ENCODE measurements around the gene ROGDI. TPM values are rescaled to one million over a fixed set of nuclear protein-coding genes. Genes with fewer than 3 reads are reported as not detected.

ROGDI gene
- total RNA-seq, 1 donor from 2014 or later, result 39.3 TPM

GRCh38 chr16:4833584-4833983 lies 31.2 kb upstream of the ROGDI start:
- H3K4me3 Mint-ChIP-seq, result no peak overlapping the region
- no peaks in the 10 kb centered on the region for H3K4me1 Mint-ChIP-seq (ENCODE audit: unreplicated experiment)
- no peaks in the 10 kb centered on the region for H3K27me3 Mint-ChIP-seq
- TF ChIP-seq CTCF (conservative IDR thresholded peaks at IDR 0.05), result no peak
- DNase-seq (ENCODE audit: extremely low spot score, unreplicated experiment), result no peak
- H3K36me3 Mint-ChIP-seq, result peaks cover 22% of the 10 kb centered on the region
- H3K27ac Mint-ChIP-seq, result no peak overlapping the region
- H3K9me3 Mint-ChIP-seq, result no peaks in the 10 kb centered on the region

- TF ChIP-seq CTCF (conservative IDR thresholded peaks at IDR 0.05), result no peak
- H3K36me3 Mint-ChIP-seq, result peaks cover 25% of the 10 kb centered on the region
- no peaks in the 10 kb centered on the region for H3K9me3 Mint-ChIP-seq
Observed at GRCh38 chr16:4832698-4833343, 30.4 kb upstream of the ROGDI start.

GRCh38 chr16:4831616-4832015 lies 29.2 kb upstream of the ROGDI start:
- Mint-ChIP-seq H3K4me1 (ENCODE audit: unreplicated experiment) (no peaks in the 10 kb centered on the region), H3K27me3 (no peaks in the 10 kb centered on the region), H3K36me3 (peaks cover 26% of the 10 kb centered on the region), H3K4me3 (no peak overlapping the region), H3K9me3 (no peaks in the 10 kb centered on the region), H3K27ac (no peak overlapping the region)
- no peak for TF ChIP-seq CTCF (conservative IDR thresholded peaks at IDR 0.05)
- no peak for DNase-seq (ENCODE audit: extremely low spot score, unreplicated experiment)

More at GRCh38 chr16:4832698-4833343, 30.4 kb upstream of the ROGDI start:
- Mint-ChIP-seq H3K27me3 (no peaks in the 10 kb centered on the region), H3K4me3 (no peak overlapping the region), H3K4me1 (ENCODE audit: unreplicated experiment) (no peaks in the 10 kb centered on the region), H3K27ac (no peak overlapping the region)
- no peak for DNase-seq (ENCODE audit: extremely low spot score, unreplicated experiment)

GRCh38 chr16:4830408-4830807 lies 28.0 kb upstream of the ROGDI start:
- Mint-ChIP-seq H3K9me3 (no peaks in the 10 kb centered on the region), H3K36me3 (peaks cover 21% of the 10 kb centered on the region)
- DNase-seq (ENCODE audit: extremely low spot score, unreplicated experiment), result no peak

GRCh38 chr16:4828567-4829321 lies 26.3 kb upstream of the ROGDI start:
- H3K27me3 Mint-ChIP-seq, result no peaks in the 10 kb centered on the region
- TF ChIP-seq CTCF (conservative IDR thresholded peaks at IDR 0.05), result no peak
- H3K36me3 Mint-ChIP-seq, result peaks cover 29% of the 10 kb centered on the region
- H3K9me3 Mint-ChIP-seq, result no peaks in the 10 kb centered on the region
- no peak overlapping the region for H3K4me3 Mint-ChIP-seq
- H3K4me1 Mint-ChIP-seq (ENCODE audit: unreplicated experiment), result no peaks in the 10 kb centered on the region
- no peak for DNase-seq (ENCODE audit: extremely low spot score, unreplicated experiment)
- H3K27ac Mint-ChIP-seq, result no peak overlapping the region

More at GRCh38 chr16:4830408-4830807, 28.0 kb upstream of the ROGDI start:
- Mint-ChIP-seq H3K4me3 (no peak overlapping the region), H3K27ac (no peak overlapping the region), H3K4me1 (ENCODE audit: unreplicated experiment) (no peaks in the 10 kb centered on the region), H3K27me3 (no peaks in the 10 kb centered on the region)
- TF ChIP-seq CTCF (conservative IDR thresholded peaks at IDR 0.05), result no peak

All from type B pancreatic cell (in vitro differentiated cells).